ENCODE data around the gene MAP1B.
A peak's percentile ranks its signal among the peaks of the same experiment; 100 is the strongest.

DNA sequence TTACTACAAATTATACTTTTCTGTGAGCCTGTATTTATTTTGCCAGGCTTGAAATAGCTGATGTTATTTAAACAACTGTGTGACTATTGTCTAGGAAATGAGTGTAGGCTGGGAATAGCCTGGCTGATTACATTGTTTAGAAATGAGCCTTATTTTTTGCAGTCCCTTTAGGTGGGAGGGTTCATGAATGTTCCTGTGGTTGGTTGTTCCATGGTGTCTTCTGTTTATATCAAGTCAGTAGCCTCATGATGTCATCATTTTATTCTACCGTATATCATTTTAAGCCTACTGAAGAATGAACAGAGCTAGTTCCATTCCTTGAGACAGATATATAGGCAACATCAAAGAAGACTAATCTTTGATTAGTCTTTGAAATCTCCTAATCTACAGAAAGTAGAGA lies 53.1 kb downstream of the MAP1B start:
- TF ChIP-seq, protein P1, sequence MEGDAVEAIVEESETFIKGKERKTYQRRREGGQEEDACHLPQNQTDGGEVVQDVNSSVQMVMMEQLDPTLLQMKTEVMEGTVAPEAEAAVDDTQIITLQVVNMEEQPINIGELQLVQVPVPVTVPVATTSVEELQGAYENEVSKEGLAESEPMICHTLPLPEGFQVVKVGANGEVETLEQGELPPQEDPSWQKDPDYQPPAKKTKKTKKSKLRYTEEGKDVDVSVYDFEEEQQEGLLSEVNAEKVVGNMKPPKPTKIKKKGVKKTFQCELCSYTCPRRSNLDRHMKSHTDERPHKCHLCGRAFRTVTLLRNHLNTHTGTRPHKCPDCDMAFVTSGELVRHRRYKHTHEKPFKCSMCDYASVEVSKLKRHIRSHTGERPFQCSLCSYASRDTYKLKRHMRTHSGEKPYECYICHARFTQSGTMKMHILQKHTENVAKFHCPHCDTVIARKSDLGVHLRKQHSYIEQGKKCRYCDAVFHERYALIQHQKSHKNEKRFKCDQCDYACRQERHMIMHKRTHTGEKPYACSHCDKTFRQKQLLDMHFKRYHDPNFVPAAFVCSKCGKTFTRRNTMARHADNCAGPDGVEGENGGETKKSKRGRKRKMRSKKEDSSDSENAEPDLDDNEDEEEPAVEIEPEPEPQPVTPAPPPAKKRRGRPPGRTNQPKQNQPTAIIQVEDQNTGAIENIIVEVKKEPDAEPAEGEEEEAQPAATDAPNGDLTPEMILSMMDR (IDR thresholded peaks at IDR 0.05): no peak
- peak in 1 of 3 donors; percentile 75 for TF ChIP-seq POLR2AphosphoS5 (IDR thresholded peaks at IDR 0.05)
